A549 (cell line): Measurements from ENCODE around the gene CAPN7. TPM values are rescaled to one million over a fixed set of nuclear protein-coding genes. Genes with fewer than 3 reads are reported as not detected.
A peak's percentile ranks its signal among the peaks of the same experiment; 100 is the strongest.

Source experiments
- ATAC-seq, 2 experiments: fragments of 200-7000 bp in 1 of 2; fragments of >200 bp in 1 of 2; cut with Nextera tagmentation in 1 of 2; cut with Tn5 transposase in 1 of 2; 3 replicates each; pipeline versions ENCODE4 v1.8.0 to v1.9.1; 2018 to 2020; ENCODE audit warnings: mild to moderate bottlenecking in 1 of 2, moderate library complexity in 1 of 2
- CTCF ChIA-PET: fragments of 300-600 bp; sonication (Branson Sonifier 250); formaldehyde crosslinking; extraction: SDS; loops from one replicate; lab custom pipeline; 2021; ENCODE audit warnings: antibody characterized with exemption, inconsistent platforms; lab: Yijun Ruan, JAX
- POLR2A ChIA-PET: fragments of 350-600 bp; formaldehyde crosslinking; extraction: SDS; loops from one replicate; lab custom pipeline; 2021; ENCODE audit warnings: antibody characterized with exemption, inconsistent platforms; lab: Yijun Ruan, JAX
- DNase-seq, 2 experiments: peaks; one replicate each; pipeline versions ENCODE4 v3.0.0 to v3.0.0-alpha.2; 2011 to 2016; ENCODE audit warnings: low read depth in 1 of 2, low spot score in 1 of 2
- FAIRE-seq: peaks from 2 replicates; lab custom pipeline; 2011; peaks lifted over from hg19 to GRCh38; lab: Jason Lieb, UNC
- H3K27ac ChIP-seq, 2 experiments: fragments of >200 bp; sonication (Bioruptor Twin); formaldehyde crosslinking; 3 replicates each; pipeline ENCODE4 v1.5.1; 2016 to 2017
- H3K4me1 ChIP-seq: fragments of >200 bp; sonication (Bioruptor Twin); formaldehyde crosslinking; 3 replicates; pipeline ENCODE4 v1.6.1; 2016
- H3K4me2 ChIP-seq: fragments of >200 bp; sonication (Bioruptor Twin); formaldehyde crosslinking; 3 replicates; pipeline ENCODE4 v1.6.1; 2016
- H3K4me3 ChIP-seq: fragments of >200 bp; sonication (Bioruptor Twin); formaldehyde crosslinking; 3 replicates; pipeline ENCODE4 v1.5.1; 2016
- H3K9me3 ChIP-seq: fragments of >200 bp; sonication (Bioruptor Twin); formaldehyde crosslinking; 3 replicates; pipeline ENCODE4 v1.6.1; 2016
- CHD4 ChIP-seq: fragments of 200-600 bp; sonication (generic); IDR thresholded peaks from 2 replicates; pipeline ENCODE4 v1.6.1; 2016; ENCODE audit warnings: antibody characterized with exemption, mild to moderate bottlenecking, borderline replicate concordance
- HDAC2 ChIP-seq: fragments of 200-600 bp; sonication (generic); IDR thresholded peaks from 2 replicates; pipeline ENCODE4 v1.6.1; 2016
- JUN ChIP-seq, 2 experiments: fragments of >200 bp; sonication (Bioruptor Twin); formaldehyde crosslinking; IDR thresholded peaks; 2 replicates in 1 of 2; 3 replicates in 1 of 2; pipeline ENCODE4 v1.6.1; 2016 to 2017
- NFE2L2 ChIP-seq: fragments of 150-350 bp; conservative IDR thresholded peaks from 2 replicates; pipeline ENCODE4 v1.6.1; 2014; ENCODE audit warnings: low read length
- NPAS2 ChIP-seq: fragments of 250-450 bp; sonication (Bioruptor Pico); IDR thresholded peaks from 2 replicates; pipeline ENCODE4 v1.8.0; 2022; ENCODE audit warnings: mild to moderate bottlenecking, moderate library complexity, borderline replicate concordance
- RFX5 ChIP-seq: fragments of 450-650 bp; IDR thresholded peaks from 2 replicates; pipeline ENCODE4 v1.7.1; 2014; ENCODE audit warnings: antibody characterized with exemption, mild to moderate bottlenecking, moderate library complexity
- ZC3H11A ChIP-seq: fragments of 450-650 bp; IDR thresholded peaks from 2 replicates; pipeline ENCODE4 v1.6.1; 2014; ENCODE audit warnings: antibody characterized with exemption, mild to moderate bottlenecking
- ZFP36 ChIP-seq: fragments of 450-650 bp; IDR thresholded peaks from 2 replicates; pipeline ENCODE4 v1.6.1; 2014; ENCODE audit warnings: borderline replicate concordance; ENCODE audit not compliant: partially characterized antibody
- ZSCAN20 ChIP-seq: fragments of 250-450 bp; sonication (Bioruptor Pico); IDR thresholded peaks from 2 replicates; pipeline ENCODE4 v1.8.0; 2022; ENCODE audit warnings: mild to moderate bottlenecking, moderate library complexity
- WGBS: methylation state at CpG from one replicate; pipeline ENCODE4 v1.1.6; 2017; ENCODE audit errors: missing lambda C conversion rate; 5-methylcytosine and 5-hydroxymethylcytosine counted together
- polyA plus RNA-seq, 4 experiments: library from polyadenylated mRNA; depleted of rRNA in 3 of 4; stranded (reverse); fragments of >200 nt; fragmentation: RNase III in 1 of 4; extraction: RNeasy Plus Mini Kit Qiagen cat#74134 plus additional on column Dnase treatment in 1 of 4; gene quantifications; 2 replicates in 3 of 4; 3 replicates in 1 of 4; pipeline ENCODE4 v1.2.3, GENCODE V29; 2011 to 2017
- TF ChIP-seq, protein P1 (sequence below): fragments of >200 bp; sonication (Bioruptor Twin); formaldehyde crosslinking; IDR thresholded peaks from 2 replicates; pipeline ENCODE4 v1.6.1; 2016

The CAPN7 gene
- polyA plus RNA-seq, 2 of the 4 experiments (the other 2 are of a cell fraction) = 19.9 to 36.8 TPM

GRCh38 chr3:15291589-15292541, 85.8 kb downstream of the CAPN7 start:
- H3K4me3 ChIP-seq = no peak overlapping the region
- CTCF ChIA-PET = interaction anchor here (1.2 to 1.8 kb wide), 3 partner anchors 24 to 41 kb away, joined by 3 to 9 read pairs (median 6); partner anchors contain the start of gene SH3BP5

GRCh38 chr3:15292765-15293522, 86.9 kb downstream of the CAPN7 start:
- TF ChIP-seq, protein P1, sequence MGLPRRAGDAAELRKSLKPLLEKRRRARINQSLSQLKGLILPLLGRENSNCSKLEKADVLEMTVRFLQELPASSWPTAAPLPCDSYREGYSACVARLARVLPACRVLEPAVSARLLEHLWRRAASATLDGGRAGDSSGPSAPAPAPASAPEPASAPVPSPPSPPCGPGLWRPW = no peak
- TF ChIP-seq JUN (IDR thresholded peaks at IDR 0.05) = no peak
- POLR2A ChIA-PET = interaction anchor here (0.7 kb wide), 1 partner anchor 22 kb away, joined by 6 read pairs; no protein-coding TSS in a partner anchor
- Histone ChIP-seq H3K4me1 (no peaks in the 10 kb centered on the region), H3K27ac (no peak overlapping the region), H3K9me3 (no peaks in the 10 kb centered on the region), H3K4me2 (no peak overlapping the region), H3K4me3 (no peak overlapping the region)
- whole genome bisulfite sequencing = 85% methylated on average over 13 of the region's 13 CpGs
- ATAC-seq (peak in 1 of 2 experiments; percentile 22; a peak in 2 of 6 replicates), FAIRE-seq (no peak), DNase-seq (peak in 1 of 2 experiments; percentile 29)
- CTCF ChIA-PET = interaction anchor here (1.0 kb wide), 1 partner anchor 185 kb away, joined by 3 read pairs; no protein-coding TSS in a partner anchor

More at GRCh38 chr3:15291589-15292541, 85.8 kb downstream of the CAPN7 start:
- no peak for FAIRE-seq
- no peak for TF ChIP-seq ZSCAN20 (CRISPR knock-in tag)
- TF ChIP-seq ZFP36 = no peak
- TF ChIP-seq, all 56 proteins: peak for 0
- peaks cover 4% of the 10 kb centered on the region; the same call in 1 of the 3 replicates for H3K4me1 ChIP-seq
- no peak overlapping the region for H3K27ac ChIP-seq
- H3K4me2 ChIP-seq = no peak overlapping the region
- POLR2A ChIA-PET = no interaction called here
- no peaks in the 10 kb centered on the region for H3K9me3 ChIP-seq
- 91% methylated on average over 6 of the region's 6 CpGs for WGBS
- ATAC-seq (no peak), DNase-seq (no peak)

GRCh38 chr3:15294929-15295328, 88.9 kb downstream of the CAPN7 start:
- ChIA-PET CTCF (interaction anchor here (1.0 to 2.2 kb wide), 5 partner anchors 12 to 110 kb away, joined by 3 to 6 read pairs (median 3); partner anchors contain the start of gene SH3BP5), POLR2A (no interaction called here)
- Histone ChIP-seq H3K9me3 (no peaks in the 10 kb centered on the region), H3K4me3 (no peak overlapping the region), H3K27ac (no peak overlapping the region), H3K4me2 (no peak overlapping the region), H3K4me1 (no peaks in the 10 kb centered on the region)
- no peak for FAIRE-seq
- no peak for ATAC-seq
- TF ChIP-seq HDAC2 = no peak
- no peak for TF ChIP-seq NFE2L2
- TF ChIP-seq NPAS2 (CRISPR knock-in tag) = no peak
- no peak for TF ChIP-seq CHD4
- no peak for TF ChIP-seq ZC3H11A
- 95% methylated on average over 5 of the region's 5 CpGs for WGBS
- DNase-seq = no peak

GRCh38 chr3:15295506-15295905, 89.5 kb downstream of the CAPN7 start:
- TF ChIP-seq NFE2L2 (no peak), RFX5 (no peak)
- TF ChIP-seq, protein P1 = no peak
- TF ChIP-seq, all 56 proteins: peak for 0
- Histone ChIP-seq H3K27ac (no peak overlapping the region), H3K4me1 (peaks cover 3% of the 10 kb centered on the region), H3K4me2 (no peak overlapping the region), H3K9me3 (no peaks in the 10 kb centered on the region), H3K4me3 (no peak overlapping the region)
- ChIA-PET CTCF (interaction anchor here (1.2 to 2.2 kb wide), 4 partner anchors 13 to 110 kb away, joined by 3 to 6 read pairs (median 4); partner anchors contain the start of gene SH3BP5), POLR2A (no interaction called here)
- FAIRE-seq = no peak
- WGBS = 89% methylated on average over 6 of the region's 6 CpGs
- no peak for DNase-seq
- no peak for ATAC-seq
